NCI-H226 (cell line): ENCODE results near the gene PCGF1.
A peak's percentile ranks its signal among the peaks of the same experiment; 100 is the strongest.
"Not testable (repeated sequence)": the region's sequence is repeated elsewhere in the genome, so short reads cannot be mapped to it uniquely, and the experiment has no call there.

Experiments used
- DNase-seq: peaks from one replicate; pipeline ENCODE4 v3.0.0-alpha.2; 2015

Gene PCGF1

DNA sequence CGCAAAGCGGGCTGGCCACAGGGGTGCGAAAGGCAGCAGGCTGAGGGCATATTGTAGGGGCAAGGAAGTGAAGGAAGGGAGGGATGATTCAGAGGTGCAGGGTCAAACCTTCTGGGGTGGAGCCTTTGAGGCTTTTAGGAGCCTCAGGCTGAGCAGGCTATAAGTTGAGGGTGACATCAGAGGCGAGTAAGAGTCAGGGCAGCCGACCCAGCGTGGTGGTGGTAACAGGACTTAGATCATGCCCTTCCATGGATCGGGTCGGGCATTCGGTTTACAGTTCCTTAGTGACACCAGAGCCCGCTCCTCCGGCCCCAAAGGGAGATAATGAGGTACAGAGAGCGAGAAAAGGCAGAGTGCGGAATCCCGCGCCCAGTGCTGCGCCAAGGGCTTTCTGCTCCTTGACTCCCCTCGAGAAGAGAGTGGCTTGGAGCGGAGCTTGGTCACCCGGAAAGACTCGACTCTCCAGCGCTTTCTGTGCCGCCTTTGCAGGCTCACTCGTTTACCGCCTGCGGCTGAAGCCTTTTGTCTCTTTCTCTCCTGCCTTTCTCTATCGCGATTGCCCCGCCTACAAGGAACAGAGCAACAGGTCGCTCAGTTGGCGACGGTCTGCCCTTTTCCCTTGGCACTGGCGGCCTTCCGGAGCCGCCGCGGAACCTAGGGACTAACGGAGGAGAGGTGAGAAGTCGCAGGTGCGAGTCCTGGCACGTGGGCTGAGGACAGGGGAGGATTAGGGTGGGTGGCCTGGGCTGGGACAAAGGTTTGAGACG is 8.8 kb downstream of the PCGF1 start:
- no peak for DNase-seq

GRCh38 chr2:74497777-74498499 is 9.6 kb downstream of the PCGF1 start:
- DNase-seq, result no peak

DNA sequence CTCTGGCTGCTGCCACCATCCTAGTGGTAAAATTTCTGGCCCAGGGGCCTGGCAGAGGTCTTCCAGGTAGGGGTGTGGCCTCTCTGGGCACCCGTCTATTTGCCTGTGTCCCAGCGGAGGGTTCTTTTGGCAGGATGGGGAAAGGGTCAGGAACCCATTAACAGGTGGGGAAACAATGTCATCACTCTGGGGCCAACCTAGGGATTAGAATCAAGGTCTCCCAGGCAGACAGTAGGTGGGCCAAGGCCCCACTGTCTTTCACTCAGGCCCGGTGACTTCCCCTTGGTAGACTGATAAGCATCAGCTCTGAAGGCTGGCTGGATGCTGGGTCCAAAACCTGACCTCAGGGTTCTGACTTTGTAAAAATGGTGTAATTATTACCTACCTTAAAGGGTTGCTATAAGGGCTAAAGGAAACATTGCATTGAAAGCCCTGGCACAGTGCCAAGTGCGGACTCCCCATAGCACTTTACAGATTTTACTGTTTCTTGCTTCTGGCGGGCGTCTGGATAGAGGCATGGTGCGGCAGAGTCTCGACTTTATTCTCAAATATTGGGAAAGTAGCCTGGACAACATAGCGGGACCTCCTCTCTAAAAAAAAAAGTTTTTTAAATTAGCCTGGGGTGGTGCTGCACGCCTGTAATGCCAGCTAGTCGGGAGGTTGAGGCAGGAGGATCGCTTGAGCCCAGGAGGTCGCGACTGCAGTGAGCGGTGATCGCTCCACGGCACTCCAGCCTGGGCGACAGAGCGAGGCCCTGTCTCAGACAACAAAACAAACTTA is 10.3 kb downstream of the PCGF1 start:
- no peak for DNase-seq

DNA sequence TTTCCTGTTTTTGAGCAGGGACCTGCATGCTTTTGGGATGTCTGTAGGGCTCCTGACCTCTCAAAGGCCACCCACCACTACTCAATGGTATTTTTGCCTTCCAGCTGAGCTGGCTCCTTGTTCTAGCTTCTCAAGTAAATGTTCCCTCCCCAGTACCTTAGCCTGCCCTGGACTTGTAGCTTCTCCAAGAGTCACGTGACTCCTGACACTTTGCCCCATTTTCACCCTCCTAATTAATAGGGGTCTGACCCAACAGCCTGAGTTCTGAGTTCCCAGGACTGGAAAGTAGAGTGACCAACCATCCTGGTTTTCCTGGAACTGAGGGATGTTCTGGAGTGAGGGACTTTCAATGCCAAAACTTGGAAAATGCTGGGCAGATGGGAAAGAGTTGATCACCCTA is 12.1 kb downstream of the PCGF1 start:
- DNase-seq, result no peak

- peak; percentile 41 for DNase-seq
Observed at GRCh38 chr2:74493546-74493945, 13.9 kb downstream of the PCGF1 start.

GRCh38 chr2:74491648-74492544 is 15.6 kb downstream of the PCGF1 start:
- DNase-seq, result no peak

DNA sequence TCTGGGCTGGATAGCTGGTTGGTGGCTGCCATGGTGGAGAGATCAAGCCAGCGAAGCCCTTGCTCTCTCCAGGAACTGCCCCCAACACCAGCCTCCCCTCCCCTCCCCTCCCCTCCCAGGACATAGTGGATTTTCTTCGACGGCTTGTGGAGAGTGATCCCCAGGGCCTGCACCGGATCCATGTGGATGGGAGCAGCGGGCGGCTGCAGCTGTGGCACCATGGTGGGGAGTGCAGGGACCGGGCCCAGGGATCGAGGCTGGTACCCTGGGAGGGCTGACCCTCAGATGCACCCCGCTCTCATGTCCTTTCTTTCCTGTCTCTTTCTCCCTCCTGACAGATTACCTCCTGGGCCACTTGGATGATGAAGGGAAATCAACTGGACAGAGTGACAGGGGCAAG is 17.6 kb downstream of the PCGF1 start:
- no peak for DNase-seq

DNA sequence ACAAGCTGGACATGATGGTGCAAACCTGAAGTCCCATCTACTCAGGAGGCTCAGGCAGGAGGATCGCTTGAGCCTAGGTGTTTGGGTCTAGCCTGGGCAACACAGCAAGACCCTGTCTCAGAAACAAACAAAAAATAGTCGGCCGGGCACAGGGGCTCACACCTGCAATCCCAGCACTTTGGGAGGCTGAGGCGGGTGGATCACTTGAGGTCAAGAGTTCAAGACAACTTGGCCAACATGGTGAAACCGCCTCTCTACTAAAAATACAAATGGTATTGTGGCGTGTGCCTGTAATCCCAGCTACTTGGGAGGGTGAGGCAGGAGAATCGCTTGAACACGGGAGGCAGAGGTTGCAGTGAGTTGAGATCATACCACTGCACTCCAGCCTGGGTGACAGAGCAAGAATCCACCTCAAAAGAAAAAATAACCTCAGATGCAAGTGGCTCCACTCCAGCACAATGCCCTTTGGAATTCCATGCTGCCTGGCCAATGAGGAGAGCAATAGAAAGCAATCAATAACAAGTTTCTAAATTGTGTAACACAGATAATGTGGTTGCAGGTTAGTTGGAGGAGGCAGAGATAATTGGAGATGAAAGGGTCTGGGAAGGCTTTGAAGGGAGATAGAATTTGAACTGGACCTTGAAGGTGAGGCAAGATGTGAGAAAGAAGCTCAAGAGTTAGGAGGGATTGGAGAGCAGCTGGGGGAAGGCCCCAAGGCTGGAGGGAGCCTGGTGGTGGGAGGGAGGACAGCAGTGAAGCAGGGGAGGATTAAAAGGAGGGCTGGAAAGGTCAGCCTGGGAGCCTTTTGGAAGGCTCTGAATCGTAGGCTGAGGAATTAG is 18.6 kb downstream of the PCGF1 start:
- no peak for DNase-seq

GRCh38 chr2:74486141-74486540 is 21.4 kb downstream of the PCGF1 start:
- no peak for DNase-seq

DNA sequence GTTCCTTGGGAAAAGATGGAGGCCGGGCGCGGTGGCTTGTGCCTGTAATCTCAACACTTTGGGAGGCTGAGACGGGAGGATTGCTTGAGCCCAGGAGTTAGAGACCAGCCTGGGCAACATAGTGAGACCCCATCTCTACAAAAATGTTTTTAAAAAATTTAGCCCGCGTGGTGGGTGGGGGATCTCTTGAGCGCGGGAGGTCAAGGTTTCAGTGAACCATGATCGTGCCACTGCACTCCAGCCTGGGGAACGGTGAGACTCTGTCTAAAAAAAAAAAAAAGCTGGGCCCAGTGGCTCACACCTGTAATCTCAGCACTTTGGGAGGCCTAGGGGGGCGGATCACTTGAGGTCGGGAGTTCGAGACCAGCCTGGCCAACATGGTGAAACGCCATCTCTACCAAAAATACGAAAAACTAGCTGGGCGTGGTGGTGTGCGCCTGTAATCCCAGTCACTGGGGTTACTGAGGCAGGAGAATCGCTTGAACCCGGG is 23.8 kb downstream of the PCGF1 start:
- DNase-seq, result not testable (repeated sequence)

DNA sequence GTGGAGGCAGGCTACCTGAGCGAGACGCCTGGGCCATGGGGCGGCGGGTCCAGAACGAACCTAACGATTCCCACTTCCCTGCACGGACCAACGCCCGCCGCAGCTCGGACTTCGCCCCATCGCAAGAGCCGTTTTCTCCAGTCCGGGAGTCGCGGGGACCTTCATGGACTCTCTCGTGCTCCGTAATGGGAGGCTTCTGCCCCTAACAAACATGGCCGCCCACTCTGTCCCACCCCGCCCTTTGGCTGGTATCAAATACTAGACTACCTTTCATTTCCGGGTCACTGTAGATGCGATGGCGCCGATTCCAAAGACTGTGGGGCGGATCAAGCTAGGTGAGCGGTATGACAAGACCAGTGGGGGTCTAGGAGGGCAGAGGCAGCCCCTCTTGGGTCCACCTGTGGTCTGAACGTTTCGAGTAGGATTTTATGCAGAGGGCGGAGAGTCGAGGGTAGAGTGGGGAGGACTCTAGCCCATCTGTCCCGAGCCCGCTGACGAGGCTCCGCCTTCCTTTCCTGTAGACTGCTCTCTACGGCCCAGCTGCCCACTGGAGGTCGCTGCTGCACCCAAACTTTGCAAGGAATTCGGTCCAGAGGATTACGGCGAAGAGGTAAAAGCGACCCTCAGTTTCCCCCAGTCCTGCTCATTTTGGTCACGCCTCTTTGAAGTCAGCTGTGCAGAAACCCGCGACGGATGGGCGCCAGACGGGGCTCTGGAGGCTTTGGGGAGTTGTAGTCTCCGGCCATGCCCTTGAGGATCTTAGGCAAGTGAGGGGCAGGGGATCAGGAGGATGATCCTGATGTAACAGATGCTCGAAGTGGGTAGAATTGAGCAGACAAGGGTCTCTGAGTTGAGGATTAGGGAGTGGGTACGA is 24.5 kb downstream of the PCGF1 start, which contains the start of the genes CCDC142 and TTC31:
Gene CCDC142, minus strand, starts transcription at position 198 of the 874 bp plus-strand sequence. Its CDS starts 161 bp downstream, at position 37.
Gene TTC31, plus strand, starts transcription at position 281 of the 874 bp plus-strand sequence. Its CDS starts 15 bp downstream, at position 296.
- DNase-seq, result peak; percentile 91

DNA sequence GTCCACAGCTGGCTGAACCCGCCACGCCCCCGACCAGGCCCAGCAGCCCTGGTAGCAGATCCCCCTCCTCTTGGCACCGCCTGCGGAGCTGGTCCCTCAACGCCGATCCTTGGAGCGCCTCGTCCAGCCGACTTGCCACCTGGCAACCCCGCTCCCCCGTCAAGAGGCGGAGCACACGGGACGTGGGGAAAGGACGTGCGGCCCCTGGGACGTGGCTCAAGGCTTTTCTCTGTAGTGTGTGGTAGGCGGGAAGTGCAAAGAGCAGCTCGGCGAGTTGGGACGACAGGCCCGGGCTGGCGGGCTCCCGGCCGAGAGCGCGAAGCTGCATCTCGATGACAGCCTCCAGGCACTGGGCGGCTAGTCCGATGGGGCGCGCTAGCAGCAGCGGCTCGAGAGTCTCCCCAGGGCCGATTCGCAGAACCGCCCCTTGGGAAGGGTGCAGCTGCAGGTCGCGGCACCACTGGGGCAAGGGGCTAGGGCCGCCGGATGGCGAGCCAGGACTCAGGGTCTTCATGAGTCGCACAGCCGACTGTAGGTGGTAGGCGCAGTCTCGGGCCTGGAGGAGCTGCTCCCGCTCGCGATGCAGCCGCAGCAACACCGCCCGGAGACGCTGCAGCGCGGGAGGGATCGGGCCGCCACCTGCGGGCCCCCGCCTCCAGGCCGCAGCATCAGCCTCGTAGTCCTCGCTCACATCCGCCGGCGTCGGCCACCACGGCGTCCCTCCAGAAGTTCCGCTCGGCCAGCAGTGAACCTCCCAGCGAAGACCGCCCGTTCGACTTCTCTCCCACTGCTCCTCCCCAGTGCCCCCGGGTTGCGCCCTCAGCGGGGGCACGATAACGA is 25.3 kb downstream of the PCGF1 start:
- DNase-seq, result peak; percentile 28

DNA sequence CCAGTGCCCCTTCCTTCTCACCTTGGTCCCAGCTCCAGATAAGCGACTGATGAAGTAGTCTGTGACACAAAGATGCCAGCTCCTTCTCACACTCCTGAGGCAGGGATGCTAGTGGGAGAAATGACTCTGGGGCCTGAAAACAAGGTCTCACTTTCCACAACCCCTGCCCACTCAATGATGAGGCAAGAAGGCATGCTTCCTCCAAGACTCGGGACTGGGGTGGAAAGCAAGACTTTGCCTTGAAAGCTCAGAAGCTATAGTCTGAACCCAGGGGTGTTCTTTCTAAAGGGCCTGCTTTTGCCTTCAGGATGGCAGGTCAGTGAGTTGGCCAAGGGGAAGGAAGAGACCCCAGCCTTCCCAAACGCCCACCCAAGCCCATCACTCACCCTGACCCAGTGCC is 26.1 kb downstream of the PCGF1 start:
- DNase-seq, result no peak

GRCh38 chr2:74474899-74475298 is 32.6 kb downstream of the PCGF1 start:
- DNase-seq, result no peak

- no peak for DNase-seq
Observed at GRCh38 chr2:74474481-74474880, 33.0 kb downstream of the PCGF1 start.

DNA sequence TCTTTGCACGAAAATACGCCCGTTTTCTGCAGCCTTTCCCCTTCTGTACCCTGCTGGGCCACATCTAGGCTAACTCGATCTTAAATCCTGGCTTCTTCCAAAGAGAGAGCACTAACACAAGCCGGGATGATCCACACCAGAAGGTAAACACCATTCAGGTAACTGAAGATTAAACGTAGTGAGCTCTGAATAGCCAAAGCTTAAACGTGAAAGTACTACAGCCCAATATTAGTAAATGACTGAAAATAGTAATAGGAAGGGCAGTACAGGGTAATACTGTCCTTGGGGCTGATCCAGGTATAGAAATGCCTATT is 34.6 kb downstream of the PCGF1 start:
- DNase-seq, result no peak

DNA sequence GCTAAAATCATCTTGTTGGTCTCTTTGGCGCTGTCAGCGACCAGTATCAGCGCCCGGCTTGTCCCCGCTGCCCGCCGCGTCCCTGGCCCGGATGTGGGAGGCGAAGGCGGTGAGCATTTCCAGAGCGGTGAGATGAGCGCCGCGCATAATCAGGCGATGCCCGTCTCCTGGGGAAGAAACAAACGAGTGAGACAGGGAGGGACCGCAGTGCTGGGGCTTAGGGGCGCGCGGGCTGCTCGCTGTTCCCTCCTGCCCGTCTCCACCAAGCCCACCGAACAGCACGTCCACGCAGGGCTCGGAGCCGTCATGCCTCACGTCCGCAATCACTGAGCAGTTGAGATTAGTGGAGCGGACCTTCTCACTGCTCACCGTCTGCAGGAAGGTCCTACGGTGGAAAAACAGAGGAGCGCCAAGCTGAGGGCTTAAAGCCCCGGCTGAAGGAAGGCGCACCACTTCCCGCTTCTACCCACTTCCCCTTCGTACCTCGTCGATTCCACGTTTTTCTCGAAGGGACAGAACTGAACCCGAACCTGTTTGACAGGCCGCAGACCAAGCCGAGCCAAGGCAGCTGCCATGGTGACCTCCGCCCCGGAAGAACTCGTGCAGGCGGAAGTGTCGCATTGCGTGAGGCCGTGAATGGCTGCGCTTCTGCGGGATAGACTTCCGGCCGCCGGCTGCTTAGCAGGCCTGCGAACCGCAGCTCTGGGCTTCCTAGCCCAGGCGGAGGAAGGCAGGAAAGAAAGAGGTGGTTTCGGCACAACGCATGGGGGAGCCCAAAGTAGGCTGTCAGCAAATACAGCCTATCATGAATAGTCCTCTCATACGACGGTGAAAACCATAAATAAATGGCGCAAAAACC is 35.2 kb downstream of the PCGF1 start, which contains the start of gene MRPL53:
Gene MRPL53, minus strand, starts transcription at position 595 of the 859 bp plus-strand sequence. Its CDS starts 20 bp downstream, at position 575.
- peak; percentile 91 for DNase-seq
